Fibroblast of mammary gland (primary cell): ENCODE results near the gene ADGRG2.
"Not testable (repeated sequence)": the region's sequence is repeated elsewhere in the genome, so short reads cannot be mapped to it uniquely, and the experiment has no call there.

ENCODE experiments used
- DNase-seq: peaks from one replicate; pipeline ENCODE4 v3.0.0-alpha.2; 2010; ENCODE audit warnings: low read depth
- H3K4me3 ChIP-seq: 2 replicates; pipeline ENCODE4 v1.5.1; 2011; ENCODE audit warnings: low read depth, mild to moderate bottlenecking, low read length, moderate library complexity; ENCODE audit not compliant: control insufficient read depth
- CTCF ChIP-seq: conservative IDR thresholded peaks from 2 replicates; pipeline ENCODE4 v1.5.1; 2011; ENCODE audit warnings: low read depth, low read length, inconsistent platforms; ENCODE audit not compliant: control insufficient read depth, insufficient read depth

ADGRG2 gene

GRCh38 chrX:18985186-18985435 lies 137.2 kb downstream of the ADGRG2 start:
- no peak for TF ChIP-seq CTCF
- DNase-seq: no peak
- peak overlapping the region; percentile 64 for H3K4me3 ChIP-seq

GRCh38 chrX:18984381-18985185 lies 137.7 kb downstream of the ADGRG2 start:
- H3K4me3 ChIP-seq: peak overlapping the region; percentile 64
- peak; percentile 33 for TF ChIP-seq CTCF
- peak; percentile 62 for DNase-seq

GRCh38 chrX:18983666-18984380 lies 138.4 kb downstream of the ADGRG2 start, which contains the start of gene PHKA2:
Gene PHKA2, minus strand, starts transcription at chrX:18984114. Its CDS starts 182 bp downstream, at chrX:18983932.
- DNase-seq: peak; percentile 39
- peak within 1 kb of the TSS; percentile 64 for H3K4me3 ChIP-seq
- TF ChIP-seq CTCF: no peak

GRCh38 chrX:18981124-18981807 lies 141.0 kb downstream of the ADGRG2 start:
- DNase-seq: no peak
- no peak for TF ChIP-seq CTCF
- H3K4me3 ChIP-seq: no peak overlapping the region

- not testable (repeated sequence) for H3K4me3 ChIP-seq, DNase-seq
These were observed 142.0 kb downstream of the ADGRG2 start for GRCh38 chrX:18980262-18980661.

- TF ChIP-seq CTCF: no peak
- no peak overlapping the region for H3K4me3 ChIP-seq
- no peak for DNase-seq
These were observed 147.3 kb downstream of the ADGRG2 start for GRCh38 chrX:18974993-18975392.
